SK-N-MC (cell line): ENCODE measurements around the gene GALR1.

Experiments used
- FOXP2 ChIP-seq: optimal IDR thresholded peaks from 2 replicates; pipeline ENCODE3; 2011; ENCODE audit warnings: mild to moderate bottlenecking, moderate library complexity; ENCODE audit not compliant: insufficient read depth; ENCODE audit errors: extremely low read length, control extremely low read depth
- POLR2AphosphoS5 ChIP-seq: IDR thresholded peaks from 2 replicates; pipeline ENCODE4 v1.6.1; 2012; ENCODE audit warnings: mild to moderate bottlenecking, low read depth, low read length, borderline replicate concordance

DNA sequence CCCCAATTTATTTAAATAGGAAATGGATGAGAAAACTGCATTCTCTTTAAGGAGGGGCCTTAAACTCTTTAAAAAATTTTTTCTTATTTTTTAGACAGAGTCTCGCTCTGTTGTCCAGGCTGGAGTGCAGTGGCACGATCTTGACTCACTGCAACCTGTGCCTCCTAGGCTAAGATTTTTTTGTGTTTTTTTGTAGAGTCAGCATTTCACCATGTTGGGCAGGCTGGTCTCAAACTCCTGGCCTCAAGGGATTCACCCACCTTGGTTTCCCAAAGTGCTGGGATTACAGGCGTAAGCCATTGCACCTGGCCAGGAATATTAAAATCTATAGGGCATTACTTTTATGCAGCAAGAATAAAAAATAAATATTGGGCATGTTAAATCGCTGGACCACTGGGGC, 56.0 kb downstream of the GALR1 start:
- no peak for TF ChIP-seq FOXP2
- no peak for TF ChIP-seq POLR2AphosphoS5
